ENCODE measurements around the gene DNAH3.

DNA sequence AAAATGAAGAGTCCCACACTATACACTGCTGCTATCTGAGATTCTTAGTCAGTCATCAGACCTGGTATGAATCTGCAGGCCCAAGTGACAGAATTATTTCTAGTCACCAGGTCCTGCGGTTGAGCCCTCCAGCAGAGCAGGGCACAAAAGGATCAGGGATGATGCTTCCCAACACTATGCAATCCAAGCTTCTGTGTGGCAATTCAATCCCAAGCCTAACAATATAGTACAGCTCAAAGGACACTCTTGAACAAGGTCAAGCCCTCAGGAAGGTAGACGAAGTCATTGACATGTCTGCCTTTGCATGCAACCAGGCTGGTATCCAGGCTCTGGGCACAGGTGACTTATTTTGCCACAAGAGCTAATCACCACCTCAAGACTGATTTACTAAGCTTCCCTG, 256.3 kb downstream of the DNAH3 start:
- no peak for TF ChIP-seq POLR2A (IDR thresholded peaks at IDR 0.05)
- TF ChIP-seq, protein P1, sequence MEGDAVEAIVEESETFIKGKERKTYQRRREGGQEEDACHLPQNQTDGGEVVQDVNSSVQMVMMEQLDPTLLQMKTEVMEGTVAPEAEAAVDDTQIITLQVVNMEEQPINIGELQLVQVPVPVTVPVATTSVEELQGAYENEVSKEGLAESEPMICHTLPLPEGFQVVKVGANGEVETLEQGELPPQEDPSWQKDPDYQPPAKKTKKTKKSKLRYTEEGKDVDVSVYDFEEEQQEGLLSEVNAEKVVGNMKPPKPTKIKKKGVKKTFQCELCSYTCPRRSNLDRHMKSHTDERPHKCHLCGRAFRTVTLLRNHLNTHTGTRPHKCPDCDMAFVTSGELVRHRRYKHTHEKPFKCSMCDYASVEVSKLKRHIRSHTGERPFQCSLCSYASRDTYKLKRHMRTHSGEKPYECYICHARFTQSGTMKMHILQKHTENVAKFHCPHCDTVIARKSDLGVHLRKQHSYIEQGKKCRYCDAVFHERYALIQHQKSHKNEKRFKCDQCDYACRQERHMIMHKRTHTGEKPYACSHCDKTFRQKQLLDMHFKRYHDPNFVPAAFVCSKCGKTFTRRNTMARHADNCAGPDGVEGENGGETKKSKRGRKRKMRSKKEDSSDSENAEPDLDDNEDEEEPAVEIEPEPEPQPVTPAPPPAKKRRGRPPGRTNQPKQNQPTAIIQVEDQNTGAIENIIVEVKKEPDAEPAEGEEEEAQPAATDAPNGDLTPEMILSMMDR (IDR thresholded peaks at IDR 0.05): no peak

Data from testis (tissue), 2 donors.